Measurements from ENCODE around the gene CFAP298. TPM values are rescaled to one million over a fixed set of nuclear protein-coding genes. Genes with fewer than 3 reads are reported as not detected.

The CFAP298 gene
- total and polyA plus RNA-seq, 2 donors (not counting 1 experiment from before 2014, with no cell fraction given), result 22.0 to 29.2 TPM

- Histone ChIP-seq H3K27ac (ENCODE audit: low read length in 2 of 2) (no peak overlapping the region), H3K4me1 (ENCODE audit: control insufficient read depth in 2 of 2, insufficient read depth in 2 of 2, low read length in 2 of 2) (no peaks in the 10 kb centered on the region), H4K20me1 (ENCODE audit: control insufficient read depth, insufficient read depth, low read length, poor library complexity, severe bottlenecking) (peaks cover 6% of the 10 kb centered on the region), H3K4me3 (ENCODE audit: control extremely low read depth in 1 of 5, extremely low read depth in 1 of 5, insufficient read depth in 1 of 5, low read depth in 2 of 5, low read length in 4 of 5) (no peak overlapping the region), H3K9ac (ENCODE audit: low read length) (no peak overlapping the region), H3K4me2 (replicated peaks; ENCODE audit: low read depth, low read length, poor library complexity, severe bottlenecking) (no peak overlapping the region), H3K79me2 (ENCODE audit: control insufficient read depth, insufficient read depth, low read length) (peaks cover 20% of the 10 kb centered on the region), H2AFZ (ENCODE audit: insufficient read depth, low read depth, low read length, poor library complexity, severe bottlenecking) (no peak overlapping the region), H3K36me3 (replicated peaks in 1 of 2; ENCODE audit: control extremely low read depth in 1 of 2, control insufficient read depth in 1 of 2, extremely low read depth in 1 of 2, insufficient read depth in 2 of 2, low read length in 1 of 2) (peaks cover 13 to 67% of the 10 kb centered on the region in 2 experiments), H3K27me3 (replicated peaks in 1 of 4; ENCODE audit: control extremely low read depth in 1 of 4, control insufficient read depth in 3 of 4, insufficient read depth in 4 of 4, low read length in 3 of 4) (no peaks in the 10 kb centered on the region), H3K9me3 (ENCODE audit: control extremely low read depth in 1 of 3, control insufficient read depth in 2 of 3, insufficient read depth in 1 of 3, low read length in 2 of 3) (no peaks in the 10 kb centered on the region)
- POLR2A ChIA-PET, result no interaction called here
- Mint-ChIP-seq H3K4me1 (peaks cover 4% of the 10 kb centered on the region), H3K27ac (no peak overlapping the region), H3K4me3 (no peak overlapping the region), H3K27me3 (no peaks in the 10 kb centered on the region), H3K9me3 (ENCODE audit: insufficient read depth) (no peaks in the 10 kb centered on the region)
- WGBS (ENCODE audit: insufficient coverage), result 97% methylated on average over 8 of the region's 8 CpGs
- intact Hi-C loops (cut with micrococcal nuclease), result loop anchor here (5.0 kb wide), 1 partner anchor 736 kb away; no protein-coding TSS in a partner anchor
- TF ChIP-seq, protein P1, sequence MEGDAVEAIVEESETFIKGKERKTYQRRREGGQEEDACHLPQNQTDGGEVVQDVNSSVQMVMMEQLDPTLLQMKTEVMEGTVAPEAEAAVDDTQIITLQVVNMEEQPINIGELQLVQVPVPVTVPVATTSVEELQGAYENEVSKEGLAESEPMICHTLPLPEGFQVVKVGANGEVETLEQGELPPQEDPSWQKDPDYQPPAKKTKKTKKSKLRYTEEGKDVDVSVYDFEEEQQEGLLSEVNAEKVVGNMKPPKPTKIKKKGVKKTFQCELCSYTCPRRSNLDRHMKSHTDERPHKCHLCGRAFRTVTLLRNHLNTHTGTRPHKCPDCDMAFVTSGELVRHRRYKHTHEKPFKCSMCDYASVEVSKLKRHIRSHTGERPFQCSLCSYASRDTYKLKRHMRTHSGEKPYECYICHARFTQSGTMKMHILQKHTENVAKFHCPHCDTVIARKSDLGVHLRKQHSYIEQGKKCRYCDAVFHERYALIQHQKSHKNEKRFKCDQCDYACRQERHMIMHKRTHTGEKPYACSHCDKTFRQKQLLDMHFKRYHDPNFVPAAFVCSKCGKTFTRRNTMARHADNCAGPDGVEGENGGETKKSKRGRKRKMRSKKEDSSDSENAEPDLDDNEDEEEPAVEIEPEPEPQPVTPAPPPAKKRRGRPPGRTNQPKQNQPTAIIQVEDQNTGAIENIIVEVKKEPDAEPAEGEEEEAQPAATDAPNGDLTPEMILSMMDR (IDR thresholded peaks at IDR 0.05), result no peak
- no peak for TF ChIP-seq EZH2 (IDR thresholded peaks at IDR 0.05; ENCODE audit: borderline replicate concordance, insufficient read depth, low read depth, low read length, poor library complexity, severe bottlenecking)
- ATAC-seq (ENCODE audit: low read depth), result no peak
- DNase-seq, result no peak
- CTCF ChIA-PET, result no interaction called here
Observed at GRCh38 chr21:32603131-32603530, 9.0 kb downstream of the CFAP298 start.

GRCh38 chr21:32602099-32602498 lies 10.1 kb downstream of the CFAP298 start:
- H3K27me3 Mint-ChIP-seq, result no peaks in the 10 kb centered on the region
- POLR2A ChIA-PET, result no interaction called here
- H2AFZ ChIP-seq (ENCODE audit: insufficient read depth, low read depth, low read length, poor library complexity, severe bottlenecking), result no peak overlapping the region

More at GRCh38 chr21:32602099-32602498, 10.1 kb downstream of the CFAP298 start:
- peaks cover 4% of the 10 kb centered on the region for H3K4me1 Mint-ChIP-seq
- Histone ChIP-seq H4K20me1 (ENCODE audit: control insufficient read depth, insufficient read depth, low read length, poor library complexity, severe bottlenecking) (peaks cover 6% of the 10 kb centered on the region), H3K9me3 (ENCODE audit: control extremely low read depth in 1 of 3, control insufficient read depth in 2 of 3, insufficient read depth in 1 of 3, low read length in 2 of 3) (no peaks in the 10 kb centered on the region), H3K4me3 (ENCODE audit: control extremely low read depth in 1 of 5, extremely low read depth in 1 of 5, insufficient read depth in 1 of 5, low read depth in 2 of 5, low read length in 4 of 5) (no peak overlapping the region), H3K36me3 (replicated peaks in 1 of 2; ENCODE audit: control extremely low read depth in 1 of 2, control insufficient read depth in 1 of 2, extremely low read depth in 1 of 2, insufficient read depth in 2 of 2, low read length in 1 of 2) (peaks cover 13 to 60% of the 10 kb centered on the region in 2 experiments), H3K4me2 (replicated peaks; ENCODE audit: low read depth, low read length, poor library complexity, severe bottlenecking) (no peak overlapping the region), H3K27ac (ENCODE audit: low read length in 2 of 2) (no peak overlapping the region), H3K27me3 (replicated peaks in 1 of 4; ENCODE audit: control extremely low read depth in 1 of 4, control insufficient read depth in 3 of 4, insufficient read depth in 4 of 4, low read length in 3 of 4) (no peaks in the 10 kb centered on the region), H3K79me2 (ENCODE audit: control insufficient read depth, insufficient read depth, low read length) (peaks cover 16% of the 10 kb centered on the region), H3K4me1 (ENCODE audit: control insufficient read depth in 2 of 2, insufficient read depth in 2 of 2, low read length in 2 of 2) (no peaks in the 10 kb centered on the region), H3K9ac (ENCODE audit: low read length) (no peak overlapping the region)
- no peaks in the 10 kb centered on the region for H3K9me3 Mint-ChIP-seq (ENCODE audit: insufficient read depth)
- TF ChIP-seq, protein P1 (IDR thresholded peaks at IDR 0.05), result no peak
- TF ChIP-seq EZH2 (IDR thresholded peaks at IDR 0.05; ENCODE audit: borderline replicate concordance, insufficient read depth, low read depth, low read length, poor library complexity, severe bottlenecking), result no peak
- intact Hi-C loops (cut with micrococcal nuclease), result loop anchor here (5.0 kb wide), 1 partner anchor 735 kb away; no protein-coding TSS in a partner anchor
- ATAC-seq (ENCODE audit: low read depth) (no peak), DNase-seq (no peak)
- WGBS (ENCODE audit: insufficient coverage), result 98% methylated on average over 5 of the region's 6 CpGs
- CTCF ChIA-PET, result interaction anchor here (2.0 to 4.6 kb wide), 3 partner anchors 10 to 821 kb away, joined by 12 to 21 read pairs (median 15); partner anchors contain the start of gene CFAP298
- no peak overlapping the region for H3K27ac Mint-ChIP-seq
- H3K4me3 Mint-ChIP-seq, result no peak overlapping the region

All from B cell (primary cell).